Cerebellar nuclear complex (tissue), 1 donor: ENCODE results near the gene HNRNPK.
A peak's percentile ranks its signal among the peaks of the same experiment; 100 is the strongest.
"Not testable (repeated sequence)": the region's sequence is repeated elsewhere in the genome, so short reads cannot be mapped to it uniquely, and the experiment has no call there.

ENCODE experiments used
- DNase-seq, 2 experiments: peaks; one replicate each; lab custom pipeline; 2025; lab: John Stamatoyannopoulos, UW

HNRNPK gene

GRCh38 chr9:83977196-83977595 is 2.8 kb downstream of the HNRNPK start:
- DNase-seq = no peak

- DNase-seq = no peak
These were observed 3.6 kb downstream of the HNRNPK start for GRCh38 chr9:83976372-83976771.

- DNase-seq = no peak
These were observed 4.7 kb downstream of the HNRNPK start for GRCh38 chr9:83975300-83975699.

- no peak for DNase-seq
These were observed 7.7 kb downstream of the HNRNPK start for GRCh38 chr9:83972286-83972685.

GRCh38 chr9:83971485-83971884 is 8.5 kb downstream of the HNRNPK start:
- no peak for DNase-seq

- DNase-seq = no peak
These were observed 10.4 kb downstream of the HNRNPK start for GRCh38 chr9:83969602-83970001.

- no peak for DNase-seq
These were observed 12.9 kb downstream of the HNRNPK start for GRCh38 chr9:83967073-83967472.

GRCh38 chr9:83966209-83966582 is 13.8 kb downstream of the HNRNPK start:
- DNase-seq = no peak

GRCh38 chr9:83965350-83966208 is 14.4 kb downstream of the HNRNPK start:
- DNase-seq = no peak

GRCh38 chr9:83964973-83965349 is 15.1 kb downstream of the HNRNPK start:
- DNase-seq = no peak

GRCh38 chr9:83962165-83962564 is 17.9 kb downstream of the HNRNPK start:
- no peak for DNase-seq

GRCh38 chr9:83960991-83961390 is 19.0 kb downstream of the HNRNPK start:
- no peak for DNase-seq

GRCh38 chr9:83959061-83959460 is 21.0 kb downstream of the HNRNPK start:
- DNase-seq = no peak

- DNase-seq = no peak
These were observed 22.8 kb downstream of the HNRNPK start for GRCh38 chr9:83957248-83957513.

- DNase-seq = peak in 1 of 2 experiments; percentile 11
These were observed 23.4 kb downstream of the HNRNPK start for GRCh38 chr9:83956436-83957247.

- no peak for DNase-seq
These were observed 24.0 kb downstream of the HNRNPK start for GRCh38 chr9:83956086-83956435.

- DNase-seq = not testable (repeated sequence)
These were observed 31.9 kb downstream of the HNRNPK start for GRCh38 chr9:83948096-83948495.

GRCh38 chr9:83940590-83941303 is 39.3 kb downstream of the HNRNPK start:
- no peak for DNase-seq

GRCh38 chr9:83937861-83938455 is 42.1 kb downstream of the HNRNPK start:
- DNase-seq = peak in 1 of 2 experiments; percentile 57

- no peak for DNase-seq
These were observed 43.5 kb downstream of the HNRNPK start for GRCh38 chr9:83936523-83936922.

GRCh38 chr9:83935276-83935935 is 44.6 kb downstream of the HNRNPK start:
- no peak for DNase-seq
